Testis (tissue), 2 donors: ENCODE measurements around the gene CSF2.

Experiments
- POLR2A ChIP-seq: fragments of 450-650 bp; IDR thresholded peaks from one replicate; pipeline ENCODE4 v1.6.1; 2017; ENCODE audit warnings: antibody characterized with exemption, mild to moderate bottlenecking, moderate library complexity
- TF ChIP-seq, protein P1 (sequence below), 3 experiments: fragments of 450-650 bp in 2 of 3; fragments of 200-600 bp in 1 of 3; sonication (generic) in 1 of 3; IDR thresholded peaks; one replicate each; pipeline ENCODE4 v1.5.1; 2016 to 2019; ENCODE audit warnings: antibody characterized with exemption in 3 of 3, mild to moderate bottlenecking in 2 of 3, moderate library complexity in 1 of 3

DNA sequence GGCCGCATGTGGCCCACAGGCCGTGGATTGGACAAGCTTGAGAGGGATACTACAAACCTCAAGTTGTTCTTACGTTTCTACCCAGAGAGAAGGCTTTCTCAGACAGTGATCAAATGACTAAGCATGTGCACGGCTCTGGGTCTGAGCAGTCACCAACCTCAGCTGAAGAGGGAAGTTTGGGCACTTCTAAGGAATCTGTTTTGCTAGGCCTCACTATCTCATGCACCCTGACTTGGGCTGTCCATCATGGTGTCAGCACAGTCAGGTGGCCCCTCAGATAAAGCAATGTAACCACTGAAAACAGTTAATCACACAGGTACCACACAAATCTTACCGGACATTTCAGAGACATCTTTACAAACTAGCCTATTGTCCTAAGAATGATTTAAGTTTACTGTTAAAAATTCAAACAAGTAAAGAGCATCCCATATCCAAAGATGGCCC lies 24.6 kb downstream of the CSF2 start:
- TF ChIP-seq POLR2A: no peak
- TF ChIP-seq, protein P1, sequence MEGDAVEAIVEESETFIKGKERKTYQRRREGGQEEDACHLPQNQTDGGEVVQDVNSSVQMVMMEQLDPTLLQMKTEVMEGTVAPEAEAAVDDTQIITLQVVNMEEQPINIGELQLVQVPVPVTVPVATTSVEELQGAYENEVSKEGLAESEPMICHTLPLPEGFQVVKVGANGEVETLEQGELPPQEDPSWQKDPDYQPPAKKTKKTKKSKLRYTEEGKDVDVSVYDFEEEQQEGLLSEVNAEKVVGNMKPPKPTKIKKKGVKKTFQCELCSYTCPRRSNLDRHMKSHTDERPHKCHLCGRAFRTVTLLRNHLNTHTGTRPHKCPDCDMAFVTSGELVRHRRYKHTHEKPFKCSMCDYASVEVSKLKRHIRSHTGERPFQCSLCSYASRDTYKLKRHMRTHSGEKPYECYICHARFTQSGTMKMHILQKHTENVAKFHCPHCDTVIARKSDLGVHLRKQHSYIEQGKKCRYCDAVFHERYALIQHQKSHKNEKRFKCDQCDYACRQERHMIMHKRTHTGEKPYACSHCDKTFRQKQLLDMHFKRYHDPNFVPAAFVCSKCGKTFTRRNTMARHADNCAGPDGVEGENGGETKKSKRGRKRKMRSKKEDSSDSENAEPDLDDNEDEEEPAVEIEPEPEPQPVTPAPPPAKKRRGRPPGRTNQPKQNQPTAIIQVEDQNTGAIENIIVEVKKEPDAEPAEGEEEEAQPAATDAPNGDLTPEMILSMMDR (IDR thresholded peaks at IDR 0.05): no peak
